Upper lobe of left lung (tissue), 6 donors: ENCODE data around the gene C6. TPM values are rescaled to one million over a fixed set of nuclear protein-coding genes. Genes with fewer than 3 reads are reported as not detected.

ENCODE experiments used
- ATAC-seq, 2 donors: fragments of 200-7000 bp; cut with Tn5 transposase; one replicate each; pipeline ENCODE4 v1.9.1; 2022; ENCODE audit warnings: mild to moderate bottlenecking in 2 of 2, moderate library complexity in 2 of 2; ENCODE audit not compliant: low FRiP score in 2 of 2
- DNase-seq, 2 donors: peaks; one replicate each; pipeline ENCODE4 v3.0.0-alpha.2; 2019 to 2020
- H3K27ac ChIP-seq, 4 donors: fragments of 200-600 bp; sonication (generic); one replicate each; pipeline ENCODE4 v1.5.1; 2016 to 2019
- H3K27me3 ChIP-seq, 4 donors: fragments of 200-600 bp; sonication (generic); one replicate each; pipeline ENCODE4 v1.5.1; 2017 to 2019
- H3K36me3 ChIP-seq, 4 donors: fragments of 200-600 bp; sonication (generic); one replicate each; pipeline ENCODE4 v1.5.1; 2016 to 2019
- H3K4me1 ChIP-seq, 4 donors: fragments of 200-600 bp; sonication (generic); one replicate each; pipeline ENCODE4 v1.5.1; 2018 to 2019
- H3K4me3 ChIP-seq, 4 donors: fragments of 200-600 bp; sonication (generic); one replicate each; pipeline ENCODE4 v1.5.1; 2017 to 2019; ENCODE audit warnings: mild to moderate bottlenecking in 2 of 4, moderate library complexity in 1 of 4
- H3K9me3 ChIP-seq, 4 donors: fragments of 200-600 bp; sonication (generic); one replicate each; pipeline ENCODE4 v1.5.1; 2018 to 2019
- CTCF ChIP-seq, 6 experiments: fragments of 450-650 bp in 4 of 6; fragments of 200-600 bp in 2 of 6; sonication (generic) in 2 of 6; IDR thresholded peaks; one replicate each; pipeline ENCODE4 v1.5.1; 2016 to 2019; ENCODE audit warnings: antibody characterized with exemption in 6 of 6
- EP300 ChIP-seq, 4 donors: sonication (generic); formaldehyde crosslinking; IDR thresholded peaks; one replicate each; pipeline ENCODE4 v1.5.1; 2017; ENCODE audit warnings: antibody characterized with exemption in 4 of 4, control low read depth in 2 of 4
- POLR2A ChIP-seq, 4 donors: fragments of 450-650 bp; IDR thresholded peaks; one replicate each; pipeline ENCODE4 v1.5.1; 2016 to 2017; ENCODE audit warnings: antibody characterized with exemption in 4 of 4, mild to moderate bottlenecking in 2 of 4
- POLR2AphosphoS5 ChIP-seq, 2 donors: sonication (generic); formaldehyde crosslinking; IDR thresholded peaks; one replicate each; pipeline ENCODE4 v1.5.1; 2017; ENCODE audit warnings: antibody characterized with exemption in 2 of 2
- WGBS, 2 donors: methylation state at CpG; one replicate each; pipeline ENCODE4 v1.1.5; 2017 to 2018; 5-methylcytosine and 5-hydroxymethylcytosine counted together
- total RNA-seq, 6 donors: library from RNA; depleted of rRNA in 4 of 6; stranded (reverse); fragments of >200 nt in 4 of 6; gene quantifications; one replicate each; pipeline versions ENCODE4 v1.1.0 to v1.2.1, GENCODE V29; 2016 to 2021
- donor health status: DM: no; HTN: no; CAD: no; lungs with moderate emphysema.
- donor health status: DM: no; HTN: yes; CAD: no; lungs with severe emphysema.

C6 gene
- total RNA-seq, 6 donors from 2014 or later = 0.89 to 35.6 (median 11.1) TPM

GRCh38 chr5:41112486-41113455 lies 100.6 kb downstream of the C6 start:
- H3K36me3 ChIP-seq = no peaks in the 10 kb centered on the region
- H3K9me3 ChIP-seq = no peaks in the 10 kb centered on the region
- no peak overlapping the region for H3K4me3 ChIP-seq
- no peaks in the 10 kb centered on the region for H3K27me3 ChIP-seq
- TF ChIP-seq CTCF (IDR thresholded peaks at IDR 0.05) = no peak
- TF ChIP-seq POLR2AphosphoS5 (IDR thresholded peaks at IDR 0.05) = no peak
- TF ChIP-seq POLR2A (IDR thresholded peaks at IDR 0.05) = no peak
- no peak for TF ChIP-seq EP300 (IDR thresholded peaks at IDR 0.05)
- peak in 1 of 2 donors; percentile 39 for ATAC-seq
- WGBS, 2 donors = 77 to 84% methylated on average over 2 of the region's 2 CpGs
- H3K27ac ChIP-seq = no peak overlapping the region
- H3K4me1 ChIP-seq = no peaks in the 10 kb centered on the region
- no peak for DNase-seq

- Histone ChIP-seq H3K4me1 (no peaks in the 10 kb centered on the region), H3K27me3 (no peaks in the 10 kb centered on the region), H3K27ac (no peak overlapping the region), H3K4me3 (no peak overlapping the region), H3K9me3 (no peaks in the 10 kb centered on the region), H3K36me3 (no peaks in the 10 kb centered on the region)
- ATAC-seq (no peak), DNase-seq (no peak)
- TF ChIP-seq POLR2A (IDR thresholded peaks at IDR 0.05) = no peak
- no peak for TF ChIP-seq EP300 (IDR thresholded peaks at IDR 0.05)
- TF ChIP-seq POLR2AphosphoS5 (IDR thresholded peaks at IDR 0.05) = no peak
- TF ChIP-seq CTCF (IDR thresholded peaks at IDR 0.05) = no peak
These were observed 104.1 kb downstream of the C6 start for GRCh38 chr5:41109186-41109585.

GRCh38 chr5:41102341-41102740 lies 111.0 kb downstream of the C6 start:
- H3K9me3 ChIP-seq = no peaks in the 10 kb centered on the region
- no peak overlapping the region for H3K27ac ChIP-seq
- H3K4me3 ChIP-seq = no peak overlapping the region
- TF ChIP-seq POLR2AphosphoS5 (IDR thresholded peaks at IDR 0.05) (no peak), CTCF (IDR thresholded peaks at IDR 0.05) (no peak), EP300 (IDR thresholded peaks at IDR 0.05) (no peak), POLR2A (IDR thresholded peaks at IDR 0.05) (no peak)
- ATAC-seq = no peak
- no peaks in the 10 kb centered on the region for H3K36me3 ChIP-seq
- DNase-seq = no peak
- H3K27me3 ChIP-seq = no peaks in the 10 kb centered on the region
- H3K4me1 ChIP-seq = no peaks in the 10 kb centered on the region

GRCh38 chr5:41097642-41098041 lies 115.7 kb downstream of the C6 start:
- no peaks in the 10 kb centered on the region for H3K36me3 ChIP-seq
- DNase-seq (no peak), ATAC-seq (no peak)
- no peaks in the 10 kb centered on the region for H3K27me3 ChIP-seq
- no peak for TF ChIP-seq EP300 (IDR thresholded peaks at IDR 0.05)
- TF ChIP-seq POLR2A (IDR thresholded peaks at IDR 0.05) = no peak
- TF ChIP-seq POLR2AphosphoS5 (IDR thresholded peaks at IDR 0.05) = no peak
- no peak for TF ChIP-seq CTCF (IDR thresholded peaks at IDR 0.05)
- 75 to 77% methylated on average over 2 of the region's 2 CpGs for WGBS, 2 donors
- H3K4me3 ChIP-seq = no peak overlapping the region
- H3K27ac ChIP-seq = no peak overlapping the region
- no peaks in the 10 kb centered on the region for H3K9me3 ChIP-seq
- no peaks in the 10 kb centered on the region for H3K4me1 ChIP-seq
